Tibial nerve (tissue), 4 donors: ENCODE data around the gene NELL2. TPM values are rescaled to one million over a fixed set of nuclear protein-coding genes. Genes with fewer than 3 reads are reported as not detected.

Experiments used
- DNase-seq, 2 donors: peaks; one replicate each; pipeline ENCODE4 v3.0.0-alpha.2; 2019; ENCODE audit warnings: low spot score in 2 of 2
- H3K27ac ChIP-seq, 4 donors: fragments of 200-600 bp; sonication (generic) in 3 of 4; one replicate each; pipeline ENCODE4 v1.5.1; 2017 to 2019; ENCODE audit warnings: mild to moderate bottlenecking in 1 of 4
- H3K27me3 ChIP-seq, 2 donors: fragments of 200-600 bp; sonication (generic) in 1 of 2; one replicate each; pipeline versions ENCODE4 v1.5.1 to v1.6.0; 2017 to 2019
- H3K36me3 ChIP-seq, 3 donors: fragments of 200-600 bp; sonication (generic); one replicate each; pipeline ENCODE4 v1.5.1; 2018 to 2019
- H3K4me1 ChIP-seq, 4 donors: fragments of 200-600 bp; sonication (generic) in 3 of 4; one replicate each; pipeline ENCODE4 v1.5.1; 2017 to 2019
- H3K4me3 ChIP-seq, 4 donors: fragments of 200-600 bp; sonication (generic) in 3 of 4; one replicate each; pipeline ENCODE4 v1.5.1; 2017 to 2019; ENCODE audit warnings: mild to moderate bottlenecking in 1 of 4, moderate library complexity in 1 of 4
- H3K9me3 ChIP-seq, 4 donors: fragments of 200-600 bp; sonication (generic) in 3 of 4; one replicate each; pipeline ENCODE4 v1.5.1; 2017 to 2019
- EP300 ChIP-seq, 2 donors: sonication (generic); formaldehyde crosslinking; IDR thresholded peaks; one replicate each; pipeline ENCODE4 v1.6.1; 2017; ENCODE audit warnings: antibody characterized with exemption in 2 of 2, mild to moderate bottlenecking in 1 of 2
- POLR2A ChIP-seq, 2 donors: fragments of 450-650 bp; IDR thresholded peaks; one replicate each; pipeline ENCODE4 v1.6.1; 2017; ENCODE audit warnings: antibody characterized with exemption in 2 of 2, mild to moderate bottlenecking in 2 of 2, moderate library complexity in 2 of 2
- WGBS, 2 donors: methylation state at CpG; one replicate each; pipeline ENCODE4 v1.1.5; 2018; 5-methylcytosine and 5-hydroxymethylcytosine counted together
- total RNA-seq, 4 donors: library from RNA; depleted of rRNA; stranded (reverse); fragments of >200 nt; gene quantifications; one replicate each; pipeline ENCODE4 v1.1.0, GENCODE V29; 2016
- TF ChIP-seq, protein P1 (sequence below), 5 experiments: fragments of 200-600 bp in 3 of 5; fragments of 450-650 bp in 2 of 5; sonication (generic) in 3 of 5; IDR thresholded peaks; one replicate each; pipeline ENCODE4 v1.5.1; 2016 to 2019; ENCODE audit warnings: antibody characterized with exemption in 5 of 5, mild to moderate bottlenecking in 3 of 5, moderate library complexity in 2 of 5

The NELL2 gene
- total RNA-seq, 4 donors from 2014 or later = 0.22 to 0.90 (median 0.63) TPM; not detected in 1

DNA sequence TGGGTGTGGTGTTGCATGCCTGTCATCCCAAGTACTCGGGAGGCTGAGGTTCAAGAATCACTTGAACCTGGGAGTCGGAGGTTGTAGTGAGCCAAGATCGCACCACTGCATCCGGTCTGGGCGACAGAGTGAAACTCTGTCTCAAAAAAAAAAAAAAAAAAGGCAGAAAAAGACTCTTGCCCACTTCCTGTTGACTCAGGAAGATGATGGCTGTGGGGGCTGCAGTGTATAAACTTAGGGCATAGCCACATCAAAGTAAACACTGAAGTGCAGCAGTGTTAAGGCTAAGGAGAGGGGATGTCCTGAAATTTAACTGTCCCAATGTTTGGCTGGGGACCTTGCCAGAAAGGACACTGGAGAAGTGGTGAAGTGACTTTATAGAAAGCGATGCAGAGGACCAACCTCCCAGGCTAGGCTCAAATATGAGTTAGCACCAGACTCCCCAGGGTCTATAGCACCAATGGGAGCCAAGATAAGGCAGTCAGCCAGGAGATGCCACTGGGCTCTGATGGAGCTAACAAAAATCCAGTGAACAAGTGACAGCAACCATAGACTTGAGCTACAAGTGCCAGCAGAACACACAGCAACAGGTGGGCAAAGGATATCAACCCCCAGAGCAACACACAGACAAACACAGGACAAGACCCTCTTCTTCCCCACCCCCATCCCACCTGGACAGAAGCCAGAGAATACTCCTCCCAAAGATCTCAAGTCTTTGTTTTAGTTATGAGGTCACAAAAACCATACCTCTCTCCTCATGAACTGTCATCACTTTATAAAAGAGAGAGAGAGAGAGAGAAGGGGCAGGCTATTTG lies 28.0 kb downstream of the NELL2 start:
- DNase-seq = no peak
- Histone ChIP-seq H3K9me3 (no peaks in the 10 kb centered on the region), H3K27me3 (no peaks in the 10 kb centered on the region), H3K36me3 (no peaks in the 10 kb centered on the region), H3K27ac (peak overlapping the region in 1 of 4 donors; percentile 22), H3K4me1 (no peaks in the 10 kb centered on the region), H3K4me3 (no peak overlapping the region)
- TF ChIP-seq EP300 (IDR thresholded peaks at IDR 0.05) = no peak
- TF ChIP-seq, protein P1, sequence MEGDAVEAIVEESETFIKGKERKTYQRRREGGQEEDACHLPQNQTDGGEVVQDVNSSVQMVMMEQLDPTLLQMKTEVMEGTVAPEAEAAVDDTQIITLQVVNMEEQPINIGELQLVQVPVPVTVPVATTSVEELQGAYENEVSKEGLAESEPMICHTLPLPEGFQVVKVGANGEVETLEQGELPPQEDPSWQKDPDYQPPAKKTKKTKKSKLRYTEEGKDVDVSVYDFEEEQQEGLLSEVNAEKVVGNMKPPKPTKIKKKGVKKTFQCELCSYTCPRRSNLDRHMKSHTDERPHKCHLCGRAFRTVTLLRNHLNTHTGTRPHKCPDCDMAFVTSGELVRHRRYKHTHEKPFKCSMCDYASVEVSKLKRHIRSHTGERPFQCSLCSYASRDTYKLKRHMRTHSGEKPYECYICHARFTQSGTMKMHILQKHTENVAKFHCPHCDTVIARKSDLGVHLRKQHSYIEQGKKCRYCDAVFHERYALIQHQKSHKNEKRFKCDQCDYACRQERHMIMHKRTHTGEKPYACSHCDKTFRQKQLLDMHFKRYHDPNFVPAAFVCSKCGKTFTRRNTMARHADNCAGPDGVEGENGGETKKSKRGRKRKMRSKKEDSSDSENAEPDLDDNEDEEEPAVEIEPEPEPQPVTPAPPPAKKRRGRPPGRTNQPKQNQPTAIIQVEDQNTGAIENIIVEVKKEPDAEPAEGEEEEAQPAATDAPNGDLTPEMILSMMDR (IDR thresholded peaks at IDR 0.05) = no peak
- TF ChIP-seq POLR2A (IDR thresholded peaks at IDR 0.05) = no peak
- 63 to 72% methylated on average over 6 of the region's 6 CpGs for WGBS, 2 donors

DNA sequence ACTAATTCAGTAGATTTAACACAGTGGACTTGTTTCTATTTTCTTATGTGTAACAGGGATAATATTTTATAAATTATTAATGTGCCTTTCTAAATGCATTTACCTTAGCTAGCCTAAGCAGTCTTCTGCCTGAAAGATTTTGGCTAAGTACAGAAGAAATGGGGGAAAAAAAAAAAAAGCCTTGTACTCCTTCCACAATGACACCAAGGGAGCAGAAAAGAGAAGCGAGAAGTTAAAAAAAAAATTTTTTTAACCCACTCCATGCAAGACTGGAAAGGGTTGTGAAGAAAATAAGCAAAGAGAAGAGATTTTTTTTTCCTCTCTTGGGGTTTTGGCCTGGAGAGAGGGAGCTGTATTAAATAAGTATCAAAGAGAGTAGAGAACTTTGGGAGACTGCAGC lies 28.7 kb downstream of the NELL2 start:
- no peak for DNase-seq
- no peak overlapping the region for H3K4me3 ChIP-seq
- no peaks in the 10 kb centered on the region for H3K4me1 ChIP-seq
- no peaks in the 10 kb centered on the region for H3K9me3 ChIP-seq
- 17 to 22% methylated on average over 1 of the region's 1 CpG for WGBS, 2 donors
- no peak overlapping the region for H3K27ac ChIP-seq
- no peak for TF ChIP-seq EP300 (IDR thresholded peaks at IDR 0.05)
- TF ChIP-seq, protein P1 (IDR thresholded peaks at IDR 0.05) = no peak
- no peak for TF ChIP-seq POLR2A (IDR thresholded peaks at IDR 0.05)
- H3K27me3 ChIP-seq = no peaks in the 10 kb centered on the region
- no peaks in the 10 kb centered on the region for H3K36me3 ChIP-seq

DNA sequence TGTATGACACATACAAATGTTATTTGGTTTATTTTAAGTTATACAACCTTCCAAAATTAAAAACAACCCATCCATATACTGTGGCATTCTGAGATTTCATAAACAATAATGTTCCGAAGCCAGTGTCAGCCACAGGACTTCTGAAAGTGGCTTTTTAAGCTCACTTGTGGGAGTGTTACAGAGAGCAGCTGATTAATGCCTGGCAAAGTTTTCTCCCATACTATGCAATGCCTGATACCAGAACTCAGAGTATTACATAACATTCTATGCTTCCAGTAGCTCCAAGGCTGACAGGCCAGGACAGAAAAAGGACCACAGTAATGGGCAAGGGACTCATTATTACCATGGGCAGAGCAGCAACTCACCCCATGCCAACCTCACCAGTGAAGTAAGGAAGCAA lies 29.3 kb downstream of the NELL2 start:
- WGBS, 2 donors = 50 to 53% methylated on average over 1 of the region's 1 CpG
- Histone ChIP-seq H3K9me3 (no peaks in the 10 kb centered on the region), H3K27me3 (no peaks in the 10 kb centered on the region), H3K4me1 (no peaks in the 10 kb centered on the region), H3K36me3 (no peaks in the 10 kb centered on the region), H3K27ac (no peak overlapping the region), H3K4me3 (no peak overlapping the region)
- TF ChIP-seq EP300 (IDR thresholded peaks at IDR 0.05) (no peak), POLR2A (IDR thresholded peaks at IDR 0.05) (no peak)
- TF ChIP-seq, protein P1 (IDR thresholded peaks at IDR 0.05) = no peak
- no peak for DNase-seq

DNA sequence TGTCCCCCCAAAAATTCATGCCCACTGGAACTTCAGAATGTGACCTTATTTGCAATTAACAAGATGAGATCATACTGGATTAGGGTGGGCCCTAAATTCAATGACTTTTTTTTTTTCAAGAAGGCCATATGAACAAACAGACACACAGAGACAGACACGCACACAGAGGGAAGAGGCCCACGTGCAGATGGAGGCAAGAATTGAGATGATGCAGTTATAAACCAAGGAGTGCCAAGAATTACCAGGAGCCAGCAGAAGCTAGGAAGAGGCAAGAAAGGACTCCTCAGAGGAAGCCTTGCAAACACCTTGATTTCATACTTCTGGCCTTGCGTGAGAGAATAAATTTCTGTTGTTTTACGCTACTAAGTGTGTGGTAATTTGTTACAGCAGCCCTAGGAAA lies 33.4 kb downstream of the NELL2 start:
- Histone ChIP-seq H3K27ac (no peak overlapping the region), H3K36me3 (no peaks in the 10 kb centered on the region), H3K9me3 (no peaks in the 10 kb centered on the region), H3K27me3 (no peaks in the 10 kb centered on the region), H3K4me3 (no peak overlapping the region), H3K4me1 (no peaks in the 10 kb centered on the region)
- TF ChIP-seq, protein P1 (IDR thresholded peaks at IDR 0.05) = no peak
- no peak for TF ChIP-seq EP300 (IDR thresholded peaks at IDR 0.05)
- no peak for TF ChIP-seq POLR2A (IDR thresholded peaks at IDR 0.05)
- 74 to 81% methylated on average over 4 of the region's 4 CpGs for WGBS, 2 donors
- DNase-seq = no peak

DNA sequence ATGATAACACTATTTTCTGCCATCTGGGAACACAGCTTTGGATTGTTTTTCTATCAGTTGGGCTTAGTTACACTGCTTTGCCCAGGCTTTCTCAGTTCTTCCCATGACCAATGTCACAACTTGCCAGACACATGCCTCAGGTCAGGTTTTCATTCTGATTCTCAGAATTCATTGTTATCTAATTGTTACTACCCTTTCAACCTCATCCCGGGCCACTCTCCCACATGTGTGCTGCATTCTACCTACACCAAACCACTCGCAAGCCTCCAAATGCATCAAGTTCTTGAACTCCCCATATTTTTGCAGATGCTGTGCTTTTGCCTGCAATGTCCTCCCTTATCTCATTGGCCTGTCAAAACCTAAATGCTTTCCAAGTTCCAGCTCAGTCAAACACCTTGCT lies 36.3 kb downstream of the NELL2 start:
- H3K36me3 ChIP-seq = no peaks in the 10 kb centered on the region
- no peak overlapping the region for H3K27ac ChIP-seq
- no peaks in the 10 kb centered on the region for H3K27me3 ChIP-seq
- TF ChIP-seq EP300 (IDR thresholded peaks at IDR 0.05) (no peak), POLR2A (IDR thresholded peaks at IDR 0.05) (no peak)
- TF ChIP-seq, protein P1 (IDR thresholded peaks at IDR 0.05) = no peak
- no peaks in the 10 kb centered on the region for H3K9me3 ChIP-seq
- DNase-seq = no peak
- no peak overlapping the region for H3K4me3 ChIP-seq
- no peaks in the 10 kb centered on the region for H3K4me1 ChIP-seq
- WGBS, 2 donors = 84 to 88% methylated on average over 2 of the region's 2 CpGs
